K562 (cell line): ENCODE results near the gene USB1. TPM values are rescaled to one million over a fixed set of nuclear protein-coding genes. Genes with fewer than 3 reads are reported as not detected.

Experiments used
- ATAC-seq: fragments of 200-7000 bp; cut with Tn5 transposase; 3 replicates; pipeline ENCODE4 v1.9.1; 2020; ENCODE audit warnings: moderate library complexity
- BruUV-seq: library from RNA; stranded (reverse); fragments of 400-500 nt; replicated peaks from 2 replicates; lab custom pipeline; 2021; lab: Mats Ljungman, UMichigan
- CTCF ChIA-PET: fragments of 300-600 bp; formaldehyde crosslinking; extraction: SDS; loops from one replicate; lab custom pipeline; 2021; ENCODE audit warnings: low intra/inter-chr PET ratio; lab: Yijun Ruan, JAX
- POLR2A ChIA-PET: fragments of 300-600, 350-650 bp; sonication (Branson Sonifier 250); formaldehyde crosslinking; extraction: SDS; loops from one replicate; lab custom pipeline; 2021; ENCODE audit warnings: antibody characterized with exemption, inconsistent platforms; lab: Yijun Ruan, JAX
- DNase-seq, 4 experiments: peaks; one replicate each; pipeline versions ENCODE4 v3.0.0 to v3.0.0-alpha.2; 2011 to 2018; ENCODE audit warnings: low spot score in 3 of 4, mixed read lengths in 3 of 4; ENCODE audit errors: extremely low read depth in 1 of 4
- FAIRE-seq: peaks from 2 replicates; lab custom pipeline; 2011; peaks lifted over from hg19 to GRCh38; lab: Jason Lieb, UNC
- H2AFZ ChIP-seq: 2 replicates; pipeline ENCODE4 v1.6.0; 2011; ENCODE audit warnings: low read depth, low read length, control low read depth, inconsistent platforms
- H3K27ac ChIP-seq: fragments of 200-600 bp; 3 replicates; pipeline ENCODE4 v1.8.0; 2011; ENCODE audit warnings: low read depth, mild to moderate bottlenecking, control low read depth, inconsistent platforms, low read length, moderate library complexity, mixed read lengths; ENCODE audit errors: extremely low read depth
- H3K27me3 ChIP-seq, 2 experiments: fragments of 300-600 bp in 1 of 2; 2 replicates in 1 of 2; 3 replicates in 1 of 2; pipeline versions ENCODE4 v1.6.0 to v1.8.0; 2011; ENCODE audit warnings: inconsistent platforms in 2 of 2, low read length in 2 of 2, mild to moderate bottlenecking in 1 of 2, mixed read lengths in 1 of 2, moderate library complexity in 1 of 2; ENCODE audit not compliant: control insufficient read depth in 2 of 2, insufficient read depth in 2 of 2
- H3K36me3 ChIP-seq: fragments of 300-600 bp; 3 replicates; pipeline ENCODE4 v1.8.0; 2011; ENCODE audit warnings: mild to moderate bottlenecking, low read length, inconsistent platforms; ENCODE audit not compliant: control insufficient read depth, insufficient read depth
- H3K4me1 ChIP-seq, 2 experiments: fragments of 200-600 bp in 1 of 2; replicated peaks in 1 of 2; 2 replicates in 1 of 2; 3 replicates in 1 of 2; pipeline versions ENCODE4 v1.5.1 to v1.8.0; 2011; ENCODE audit warnings: inconsistent platforms in 2 of 2, low read length in 2 of 2, mild to moderate bottlenecking in 1 of 2, mixed read lengths in 1 of 2, moderate library complexity in 1 of 2; ENCODE audit not compliant: control insufficient read depth in 2 of 2, insufficient read depth in 2 of 2
- H3K4me2 ChIP-seq: 2 replicates; pipeline ENCODE4 v1.6.1; 2011; ENCODE audit warnings: low read length, control low read depth, inconsistent platforms, mixed read lengths; ENCODE audit not compliant: insufficient read depth
- H3K4me3 ChIP-seq: fragments of 200-600 bp; sonication (generic), shearing (Covaris generic); 2 replicates; pipeline ENCODE4 v1.5.1; 2016; ENCODE audit warnings: control low read depth, inconsistent platforms
- H3K79me2 ChIP-seq: fragments of 200-600 bp; 3 replicates; pipeline ENCODE4 v1.8.0; 2011; ENCODE audit warnings: low read length, inconsistent platforms; ENCODE audit not compliant: control insufficient read depth, insufficient read depth
- H3K9ac ChIP-seq, 2 experiments: 2 replicates each; pipeline versions ENCODE4 v1.6.0 to v1.6.1; 2011; ENCODE audit warnings: low read depth in 2 of 2, low read length in 2 of 2, control low read depth in 1 of 2, inconsistent platforms in 1 of 2, mild to moderate bottlenecking in 1 of 2, mixed read lengths in 1 of 2; ENCODE audit not compliant: insufficient read depth in 1 of 2
- H3K9me1 ChIP-seq: one replicate; pipeline ENCODE4 v1.6.0; 2011; ENCODE audit warnings: inconsistent platforms, mild to moderate bottlenecking, low read length, moderate library complexity; ENCODE audit not compliant: control insufficient read depth, insufficient read depth
- H3K9me3 ChIP-seq: replicated peaks from 2 replicates; pipeline ENCODE4 v1.5.1; 2011; ENCODE audit warnings: low read depth, low read length, inconsistent platforms; ENCODE audit not compliant: control insufficient read depth, insufficient read depth
- H4K20me1 ChIP-seq: replicated peaks from 2 replicates; pipeline ENCODE4 v1.6.1; 2011; ENCODE audit warnings: low read length, inconsistent platforms, mixed read lengths; ENCODE audit not compliant: control insufficient read depth, insufficient read depth
- CHD2 ChIP-seq: IDR thresholded peaks from 2 replicates; pipeline ENCODE4 v1.6.1; 2011; ENCODE audit warnings: low read depth, low read length
- CREBBP ChIP-seq: IDR thresholded peaks from one replicate; pipeline ENCODE4 v1.6.1; 2012; ENCODE audit warnings: low read depth, mild to moderate bottlenecking, control low read depth, inconsistent platforms, low read length
- GATAD2B ChIP-seq: fragments of 450-650 bp; IDR thresholded peaks from 2 replicates; pipeline ENCODE4 v1.6.1; 2017; ENCODE audit warnings: mild to moderate bottlenecking, borderline replicate concordance
- NFIC ChIP-seq: fragments of 450-650 bp; IDR thresholded peaks from 2 replicates; pipeline ENCODE4 v1.6.1; 2017; ENCODE audit warnings: mild to moderate bottlenecking, inconsistent platforms
- NONO ChIP-seq, 2 experiments: fragments of 200-400 bp in 1 of 2; fragments of 450-650 bp in 1 of 2; formaldehyde crosslinking in 1 of 2; IDR thresholded peaks; 2 replicates each; pipeline ENCODE4 v1.6.1; 2017; ENCODE audit warnings: low read depth in 2 of 2, mild to moderate bottlenecking in 2 of 2, moderate library complexity in 2 of 2, low read length in 1 of 2
- NR2F6 ChIP-seq: fragments of 450-650 bp; formaldehyde crosslinking; IDR thresholded peaks from 2 replicates; pipeline ENCODE4 v1.4.0; 2020; ENCODE audit warnings: mild to moderate bottlenecking
- PYGO2 ChIP-seq: fragments of 450-650 bp; IDR thresholded peaks from 2 replicates; pipeline ENCODE4 v1.6.1; 2016; ENCODE audit warnings: mild to moderate bottlenecking, missing genetic modification characterization, moderate library complexity, missing compliant biosample characterization
- ZC3H11A ChIP-seq: IDR thresholded peaks from 2 replicates; pipeline ENCODE4 v1.6.1; 2012; ENCODE audit warnings: low read depth, low read length, improper control_type of control experiment
- ZNF121 ChIP-seq: sonication (generic); formaldehyde crosslinking; conservative IDR thresholded peaks from 2 replicates; pipeline ENCODE4 v1.8.0; 2022; ENCODE audit warnings: missing genetic modification reagents
- ZNF212 ChIP-seq: fragments of 450-650 bp; formaldehyde crosslinking; IDR thresholded peaks from 2 replicates; pipeline ENCODE4 v1.4.0; 2020; ENCODE audit warnings: mild to moderate bottlenecking
- ZNF354B ChIP-seq: fragments of 250-450 bp; sonication (Bioruptor Pico); IDR thresholded peaks from 2 replicates; pipeline ENCODE4 v1.4.0; 2020
- WGBS: fragments of 100-300 bp; shearing (Covaris generic); methylation state at CpG from one replicate; pipeline ENCODE4 v1.1.6; 2016; ENCODE audit warnings: low coverage, mixed read lengths; ENCODE audit not compliant: insufficient coverage; ENCODE audit errors: missing lambda C conversion rate; 5-methylcytosine and 5-hydroxymethylcytosine counted together
- in situ Hi-C: fragments of 300-500 bp; cut with MboI; formaldehyde crosslinking; loops from 4 replicates; pipeline ENCODE4 v1.15.0; 2018; ENCODE audit warnings: inconsistent platforms, mixed read lengths
- intact Hi-C: fragments of 100-400 bp; cut with micrococcal nuclease; formaldehyde crosslinking; loops from 2 replicates; pipeline ENCODE4 v1.14.2; 2022
- polyA plus RNA-seq, 8 experiments: library from polyadenylated mRNA; depleted of rRNA in 4 of 8; stranded (reverse) in 5 of 8; unstranded in 3 of 8; fragments of >200 nt; fragmentation: Nextera tagmentation in 2 of 8; fragmentation: Illumina TruSeq in 1 of 8; extraction: Ambion mirVana in 2 of 8; extraction: Trizol in 1 of 8; gene quantifications; 2 replicates each; pipeline versions ENCODE4 v1.2.1 to v1.2.3, GENCODE V29; 2011 to 2014; ENCODE audit warnings: inconsistent platforms in 1 of 8, missing spikeins in 1 of 8
- total RNA-seq, 7 experiments: library from RNA; depleted of rRNA in 6 of 7; stranded (reverse); fragments of >200 nt in 6 of 7; fragmentation: Illumina TruSeq in 2 of 7; extraction: Trizol in 2 of 7; gene quantifications; 2 replicates each; pipeline versions ENCODE4 v1.2.1 to v1.2.3, GENCODE V29; 2011 to 2021; ENCODE audit warnings: low replicate concordance in 1 of 7
- TF ChIP-seq, protein P1 (sequence below): fragments of 200-800 bp; sonication (Bioruptor generic); IDR thresholded peaks from 2 replicates; pipeline ENCODE4 v1.6.1; 2017; ENCODE audit warnings: missing genetic modification characterization, missing compliant biosample characterization
- TF ChIP-seq, protein P2 (sequence below): fragments of 450-650 bp; IDR thresholded peaks from 2 replicates; pipeline ENCODE4 v1.6.1; 2016; ENCODE audit warnings: borderline replicate concordance

USB1 gene
- total and polyA plus RNA-seq, 9 of the 15 experiments (the other 6 are each of a cell fraction or from before 2014, with no cell fraction given) = 11.6 to 73.6 (median 19.4) TPM

DNA sequence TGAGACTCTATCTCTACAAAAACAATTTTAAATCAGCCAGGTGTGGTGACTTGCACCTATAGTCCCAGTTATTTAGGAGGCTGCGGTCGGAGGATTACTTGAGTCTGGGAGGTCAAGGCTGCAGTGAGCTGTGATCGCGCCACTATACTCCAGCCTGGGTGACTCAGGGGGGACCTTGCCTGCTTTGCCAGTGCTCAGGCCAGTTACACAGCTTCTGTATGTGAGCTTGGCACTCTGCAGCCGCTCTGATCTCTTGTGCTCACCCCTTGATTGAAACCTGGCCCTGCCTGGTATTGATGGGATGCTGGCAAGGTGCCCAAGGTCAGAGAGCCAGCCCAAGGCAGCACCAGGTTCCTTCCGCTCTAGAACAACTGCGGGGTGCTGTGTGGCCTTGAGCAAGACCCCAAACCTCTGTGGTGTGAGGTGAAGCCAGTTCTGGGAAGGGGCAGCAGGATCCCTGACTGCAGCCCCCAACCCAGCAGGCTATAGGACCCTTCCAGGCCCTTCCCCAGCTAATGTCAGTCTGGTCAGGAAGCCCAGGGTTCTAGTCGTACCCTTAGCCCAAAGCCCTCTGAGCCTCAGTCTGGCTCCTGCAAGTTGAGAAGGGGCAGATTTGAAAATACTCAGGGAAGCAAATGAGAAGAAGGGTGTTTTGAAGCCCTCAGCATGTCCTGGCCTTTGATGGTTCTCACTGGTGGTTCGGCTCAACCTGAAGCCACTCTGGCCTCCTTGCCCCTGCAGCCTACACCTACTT is 43.2 kb downstream of the USB1 start:
- TF ChIP-seq NFIC (peak; percentile 38; the same call in 1 of the 2 replicates), CHD2 (no peak)
- H3K36me3 ChIP-seq = peaks cover 32% of the 10 kb centered on the region; the same call in 1 of the 3 replicates
- intact Hi-C loops = no loop called here
- 88% methylated on average over 9 of the region's 9 CpGs for WGBS
- FAIRE-seq = no peak
- no peak overlapping the region for H2AFZ ChIP-seq
- H3K4me3 ChIP-seq = no peak overlapping the region
- no peaks in the 10 kb centered on the region for H3K27me3 ChIP-seq
- BruUV-seq = no TSS peak
- peaks cover 0 to 39% of the 10 kb centered on the region in 2 experiments; a peak in 3 of 5 replicates for H3K4me1 ChIP-seq
- ChIA-PET POLR2A (interaction anchor here (0.6 to 1.1 kb wide), 2 partner anchors 9 to 123 kb away, joined by 4 read pairs; no protein-coding TSS in a partner anchor), CTCF (no interaction called here)
- no peak overlapping the region for H3K4me2 ChIP-seq
- no peaks in the 10 kb centered on the region for H3K9me1 ChIP-seq
- H3K79me2 ChIP-seq = no peaks in the 10 kb centered on the region
- no peaks in the 10 kb centered on the region for H3K9me3 ChIP-seq
- no peak overlapping the region for H3K9ac ChIP-seq
- no peak overlapping the region for H3K27ac ChIP-seq
- no peak for ATAC-seq
- in situ Hi-C loops = no loop called here
- DNase-seq = no peak
- H4K20me1 ChIP-seq = no peaks in the 10 kb centered on the region

DNA sequence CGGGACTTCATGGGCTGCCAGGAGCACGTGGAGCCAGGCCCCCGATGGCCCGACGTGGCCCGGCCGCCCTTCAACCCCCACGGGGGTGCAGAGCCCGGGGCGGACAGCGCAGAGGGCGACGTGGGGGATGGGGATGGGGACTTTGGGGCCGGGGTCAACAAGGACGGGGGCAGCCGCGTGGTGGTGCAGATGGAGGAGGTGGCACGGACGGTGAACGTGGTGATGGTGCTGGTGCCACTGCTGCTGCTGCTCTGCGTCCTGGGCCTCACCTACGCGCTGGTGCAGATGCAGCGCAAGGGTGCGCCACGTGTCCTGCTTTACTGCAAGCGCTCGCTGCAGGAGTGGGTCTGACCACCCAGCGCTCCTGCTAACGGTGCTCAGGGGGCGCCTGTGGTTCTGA is 43.9 kb downstream of the USB1 start:
- POLR2A ChIA-PET = interaction anchor here (0.6 kb wide), 1 partner anchor 122 kb away, joined by 4 read pairs; no protein-coding TSS in a partner anchor
- H3K4me1 ChIP-seq = peaks cover 0 to 39% of the 10 kb centered on the region in 2 experiments; a peak in 3 of 5 replicates
- in situ Hi-C loops (no loop called here), intact Hi-C loops (no loop called here)
- H3K9me3 ChIP-seq = no peaks in the 10 kb centered on the region
- H3K27me3 ChIP-seq = no peaks in the 10 kb centered on the region
- WGBS = 83% methylated on average over 19 of the region's 31 CpGs
- H4K20me1 ChIP-seq = no peaks in the 10 kb centered on the region
- no peaks in the 10 kb centered on the region for H3K79me2 ChIP-seq
- H2AFZ ChIP-seq = no peak overlapping the region
- no peak overlapping the region for H3K4me2 ChIP-seq
- FAIRE-seq = no peak
- H3K27ac ChIP-seq = no peak overlapping the region
- ATAC-seq = no peak
- DNase-seq = no peak
- no peak overlapping the region for H3K4me3 ChIP-seq
- BruUV-seq = no TSS peak
- H3K9me1 ChIP-seq = no peaks in the 10 kb centered on the region
- H3K9ac ChIP-seq = no peak overlapping the region
- CTCF ChIA-PET = no interaction called here
- H3K36me3 ChIP-seq = peaks cover 25% of the 10 kb centered on the region; the same call in 1 of the 3 replicates
- TF ChIP-seq ZNF212 (no peak), NR2F6 (CRISPR knock-in tag) (no peak), PYGO2 (no peak), GATAD2B (no peak), ZNF121 (CRISPR knock-in tag) (no peak), ZNF354B (CRISPR knock-in tag) (no peak), ZC3H11A (no peak), CREBBP (no peak), NONO (IDR thresholded peaks at IDR 0.05; ENCODE audit: low read depth in 2 of 2, low read length in 1 of 2) (no peak)
- TF ChIP-seq, protein P1, sequence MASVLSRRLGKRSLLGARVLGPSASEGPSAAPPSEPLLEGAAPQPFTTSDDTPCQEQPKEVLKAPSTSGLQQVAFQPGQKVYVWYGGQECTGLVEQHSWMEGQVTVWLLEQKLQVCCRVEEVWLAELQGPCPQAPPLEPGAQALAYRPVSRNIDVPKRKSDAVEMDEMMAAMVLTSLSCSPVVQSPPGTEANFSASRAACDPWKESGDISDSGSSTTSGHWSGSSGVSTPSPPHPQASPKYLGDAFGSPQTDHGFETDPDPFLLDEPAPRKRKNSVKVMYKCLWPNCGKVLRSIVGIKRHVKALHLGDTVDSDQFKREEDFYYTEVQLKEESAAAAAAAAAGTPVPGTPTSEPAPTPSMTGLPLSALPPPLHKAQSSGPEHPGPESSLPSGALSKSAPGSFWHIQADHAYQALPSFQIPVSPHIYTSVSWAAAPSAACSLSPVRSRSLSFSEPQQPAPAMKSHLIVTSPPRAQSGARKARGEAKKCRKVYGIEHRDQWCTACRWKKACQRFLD (CRISPR knock-in tag) = no peak
- TF ChIP-seq, protein P2, sequence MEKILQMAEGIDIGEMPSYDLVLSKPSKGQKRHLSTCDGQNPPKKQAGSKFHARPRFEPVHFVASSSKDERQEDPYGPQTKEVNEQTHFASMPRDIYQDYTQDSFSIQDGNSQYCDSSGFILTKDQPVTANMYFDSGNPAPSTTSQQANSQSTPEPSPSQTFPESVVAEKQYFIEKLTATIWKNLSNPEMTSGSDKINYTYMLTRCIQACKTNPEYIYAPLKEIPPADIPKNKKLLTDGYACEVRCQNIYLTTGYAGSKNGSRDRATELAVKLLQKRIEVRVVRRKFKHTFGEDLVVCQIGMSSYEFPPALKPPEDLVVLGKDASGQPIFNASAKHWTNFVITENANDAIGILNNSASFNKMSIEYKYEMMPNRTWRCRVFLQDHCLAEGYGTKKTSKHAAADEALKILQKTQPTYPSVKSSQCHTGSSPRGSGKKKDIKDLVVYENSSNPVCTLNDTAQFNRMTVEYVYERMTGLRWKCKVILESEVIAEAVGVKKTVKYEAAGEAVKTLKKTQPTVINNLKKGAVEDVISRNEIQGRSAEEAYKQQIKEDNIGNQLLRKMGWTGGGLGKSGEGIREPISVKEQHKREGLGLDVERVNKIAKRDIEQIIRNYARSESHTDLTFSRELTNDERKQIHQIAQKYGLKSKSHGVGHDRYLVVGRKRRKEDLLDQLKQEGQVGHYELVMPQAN = no peak
